Loucy (cell line): ENCODE results near the gene PLSCR4.
"Not testable (repeated sequence)": the region's sequence is repeated elsewhere in the genome, so short reads cannot be mapped to it uniquely, and the experiment has no call there.

Source experiments
- H2AFZ ChIP-seq: fragments of 200-600 bp; sonication (generic); 2 replicates; pipeline ENCODE4 v1.6.0; 2016; ENCODE audit warnings: antibody characterized with exemption, mild to moderate bottlenecking, low read length, moderate library complexity
- H3F3A ChIP-seq: fragments of 200-600 bp; 2 replicates; pipeline ENCODE4 v1.6.0; 2016; ENCODE audit warnings: antibody characterized with exemption, low read depth, mild to moderate bottlenecking
- H3K27me3 ChIP-seq: fragments of 200-600 bp; sonication (generic); 2 replicates; pipeline ENCODE4 v1.6.1; 2014; ENCODE audit warnings: low read length, mild to moderate bottlenecking; ENCODE audit not compliant: insufficient read depth, poor library complexity, severe bottlenecking
- H3K36me3 ChIP-seq: fragments of 200-600 bp; sonication (generic); 2 replicates; pipeline ENCODE4 v1.6.1; 2016; ENCODE audit warnings: low read length; ENCODE audit not compliant: insufficient read depth
- H3K4me1 ChIP-seq: fragments of 200-600 bp; sonication (generic); 2 replicates; pipeline ENCODE4 v1.5.1; 2014; ENCODE audit warnings: low read length, mild to moderate bottlenecking; ENCODE audit not compliant: insufficient read depth, poor library complexity, severe bottlenecking
- H3K4me2 ChIP-seq: fragments of 200-600 bp; sonication (generic); 2 replicates; pipeline ENCODE4 v1.6.0; 2014; ENCODE audit warnings: antibody characterized with exemption, low read length, low read depth, mild to moderate bottlenecking; ENCODE audit not compliant: poor library complexity, severe bottlenecking
- H3K4me3 ChIP-seq: fragments of 200-600 bp; sonication (generic); 2 replicates; pipeline ENCODE4 v1.5.1; 2014; ENCODE audit warnings: low read length, mild to moderate bottlenecking, mixed read lengths; ENCODE audit not compliant: poor library complexity, severe bottlenecking
- H3K79me2 ChIP-seq: fragments of 200-600 bp; sonication (generic); 2 replicates; pipeline ENCODE4 v1.6.1; 2014; ENCODE audit warnings: low read length; ENCODE audit not compliant: insufficient read depth
- H3K9ac ChIP-seq: fragments of 200-600 bp; sonication (generic); 2 replicates; pipeline ENCODE4 v1.6.0; 2014; ENCODE audit warnings: mild to moderate bottlenecking, low read depth, low read length, moderate library complexity; ENCODE audit not compliant: poor library complexity, severe bottlenecking
- H3K9me2 ChIP-seq: fragments of 200-600 bp; sonication (generic); replicated peaks from 2 replicates; pipeline ENCODE4 v1.6.1; 2016; ENCODE audit warnings: low read depth, low read length, mixed read lengths
- H3K9me3 ChIP-seq: fragments of 200-600 bp; sonication (generic); 2 replicates; pipeline ENCODE4 v1.6.1; 2014; ENCODE audit warnings: mild to moderate bottlenecking, antibody characterized with exemption, low read length, low read depth; ENCODE audit not compliant: insufficient read depth
- H4K20me1 ChIP-seq: fragments of 200-600 bp; sonication (generic); 2 replicates; pipeline ENCODE4 v1.6.0; 2014; ENCODE audit warnings: antibody characterized with exemption, low read length, mild to moderate bottlenecking; ENCODE audit not compliant: insufficient read depth, poor library complexity, severe bottlenecking
- CTCF ChIP-seq: fragments of 200-600 bp; sonication (generic); conservative IDR thresholded peaks from 2 replicates; pipeline ENCODE4 v1.5.1; 2014; ENCODE audit warnings: mild to moderate bottlenecking, antibody characterized with exemption, low read length
- EZH2phosphoT487 ChIP-seq: fragments of 200-600 bp; IDR thresholded peaks from 2 replicates; pipeline ENCODE4 v1.6.1; 2018; ENCODE audit warnings: antibody characterized with exemption, mild to moderate bottlenecking, moderate library complexity, borderline replicate concordance

Gene PLSCR4

GRCh38 chr3:146250449-146251382 lies at the start of gene PLSCR4:
PLSCR4 (minus strand) TSS chr3:146251105; CDS start chr3:146222071, 29,034 bp downstream.
- H3K4me2 ChIP-seq: no peak within 1 kb of the TSS
- no peaks in the 10 kb centered on the region for H3K9me3 ChIP-seq
- no peaks in the 10 kb centered on the region for H3K79me2 ChIP-seq
- no peak for TF ChIP-seq CTCF
- no peak for TF ChIP-seq EZH2phosphoT487
- no peaks in the 10 kb centered on the region for H4K20me1 ChIP-seq
- no peaks in the 10 kb centered on the region for H3K4me1 ChIP-seq
- H3K4me3 ChIP-seq: no peak within 1 kb of the TSS
- no peaks in the 10 kb centered on the region for H3K36me3 ChIP-seq
- no peak within 1 kb of the TSS for H3K9ac ChIP-seq
- no peaks in the 10 kb centered on the region for H3F3A ChIP-seq
- no peak within 1 kb of the TSS for H2AFZ ChIP-seq
- no peaks in the 10 kb centered on the region for H3K27me3 ChIP-seq
- no peaks in the 10 kb centered on the region for H3K9me2 ChIP-seq

- H3K9ac ChIP-seq, H3K79me2 ChIP-seq, H3K9me2 ChIP-seq, H3K4me3 ChIP-seq, H4K20me1 ChIP-seq, H3F3A ChIP-seq, H3K4me2 ChIP-seq, H3K9me3 ChIP-seq, H3K4me1 ChIP-seq, H3K27me3 ChIP-seq, H2AFZ ChIP-seq, H3K36me3 ChIP-seq: not testable (repeated sequence)
These were observed 42.5 kb upstream of the PLSCR4 start for GRCh38 chr3:146293401-146293800.

GRCh38 chr3:146283781-146284445 lies 33.0 kb upstream of the PLSCR4 start:
- Histone ChIP-seq H3K4me1 (no peaks in the 10 kb centered on the region), H3K9me2 (no peaks in the 10 kb centered on the region), H3K79me2 (no peaks in the 10 kb centered on the region), H2AFZ (no peak overlapping the region), H3K27me3 (no peaks in the 10 kb centered on the region), H4K20me1 (no peaks in the 10 kb centered on the region), H3K9ac (no peak overlapping the region), H3K9me3 (no peaks in the 10 kb centered on the region), H3K4me2 (no peak overlapping the region), H3F3A (no peaks in the 10 kb centered on the region), H3K36me3 (no peaks in the 10 kb centered on the region), H3K4me3 (no peak overlapping the region)
- TF ChIP-seq EZH2phosphoT487 (no peak), CTCF (no peak)
